Measurements from ENCODE around the gene ARMH1.

DNA sequence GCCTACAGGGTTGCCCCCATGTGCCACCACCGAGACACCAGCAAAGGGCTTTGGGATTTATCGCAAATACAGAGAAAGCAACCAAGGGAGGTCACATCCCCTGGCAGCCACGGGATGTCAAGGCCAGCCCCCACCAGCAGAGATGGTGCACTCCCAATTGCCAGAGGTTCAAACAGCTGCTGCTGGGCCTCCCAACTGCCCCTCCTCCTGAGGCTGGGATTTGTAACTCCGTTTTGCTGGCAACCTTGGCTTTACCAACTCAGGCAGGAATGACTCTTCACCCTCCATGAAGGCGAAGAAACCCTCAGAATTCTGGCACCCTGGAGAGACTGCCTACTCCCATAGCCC is 11.9 kb upstream of the ARMH1 start:
- TF ChIP-seq TAF1 (IDR thresholded peaks at IDR 0.05; ENCODE audit: low read depth), result no peak
- no peak for TF ChIP-seq TEAD4 (IDR thresholded peaks at IDR 0.05)
- TF ChIP-seq, protein P1, sequence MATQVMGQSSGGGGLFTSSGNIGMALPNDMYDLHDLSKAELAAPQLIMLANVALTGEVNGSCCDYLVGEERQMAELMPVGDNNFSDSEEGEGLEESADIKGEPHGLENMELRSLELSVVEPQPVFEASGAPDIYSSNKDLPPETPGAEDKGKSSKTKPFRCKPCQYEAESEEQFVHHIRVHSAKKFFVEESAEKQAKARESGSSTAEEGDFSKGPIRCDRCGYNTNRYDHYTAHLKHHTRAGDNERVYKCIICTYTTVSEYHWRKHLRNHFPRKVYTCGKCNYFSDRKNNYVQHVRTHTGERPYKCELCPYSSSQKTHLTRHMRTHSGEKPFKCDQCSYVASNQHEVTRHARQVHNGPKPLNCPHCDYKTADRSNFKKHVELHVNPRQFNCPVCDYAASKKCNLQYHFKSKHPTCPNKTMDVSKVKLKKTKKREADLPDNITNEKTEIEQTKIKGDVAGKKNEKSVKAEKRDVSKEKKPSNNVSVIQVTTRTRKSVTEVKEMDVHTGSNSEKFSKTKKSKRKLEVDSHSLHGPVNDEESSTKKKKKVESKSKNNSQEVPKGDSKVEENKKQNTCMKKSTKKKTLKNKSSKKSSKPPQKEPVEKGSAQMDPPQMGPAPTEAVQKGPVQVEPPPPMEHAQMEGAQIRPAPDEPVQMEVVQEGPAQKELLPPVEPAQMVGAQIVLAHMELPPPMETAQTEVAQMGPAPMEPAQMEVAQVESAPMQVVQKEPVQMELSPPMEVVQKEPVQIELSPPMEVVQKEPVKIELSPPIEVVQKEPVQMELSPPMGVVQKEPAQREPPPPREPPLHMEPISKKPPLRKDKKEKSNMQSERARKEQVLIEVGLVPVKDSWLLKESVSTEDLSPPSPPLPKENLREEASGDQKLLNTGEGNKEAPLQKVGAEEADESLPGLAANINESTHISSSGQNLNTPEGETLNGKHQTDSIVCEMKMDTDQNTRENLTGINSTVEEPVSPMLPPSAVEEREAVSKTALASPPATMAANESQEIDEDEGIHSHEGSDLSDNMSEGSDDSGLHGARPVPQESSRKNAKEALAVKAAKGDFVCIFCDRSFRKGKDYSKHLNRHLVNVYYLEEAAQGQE (IDR thresholded peaks at IDR 0.05; ENCODE audit: low read depth), result no peak
- TF ChIP-seq, protein P2, sequence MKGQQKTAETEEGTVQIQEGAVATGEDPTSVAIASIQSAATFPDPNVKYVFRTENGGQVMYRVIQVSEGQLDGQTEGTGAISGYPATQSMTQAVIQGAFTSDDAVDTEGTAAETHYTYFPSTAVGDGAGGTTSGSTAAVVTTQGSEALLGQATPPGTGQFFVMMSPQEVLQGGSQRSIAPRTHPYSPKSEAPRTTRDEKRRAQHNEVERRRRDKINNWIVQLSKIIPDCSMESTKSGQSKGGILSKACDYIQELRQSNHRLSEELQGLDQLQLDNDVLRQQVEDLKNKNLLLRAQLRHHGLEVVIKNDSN (IDR thresholded peaks at IDR 0.05), result no peak
- TF ChIP-seq, protein P3, sequence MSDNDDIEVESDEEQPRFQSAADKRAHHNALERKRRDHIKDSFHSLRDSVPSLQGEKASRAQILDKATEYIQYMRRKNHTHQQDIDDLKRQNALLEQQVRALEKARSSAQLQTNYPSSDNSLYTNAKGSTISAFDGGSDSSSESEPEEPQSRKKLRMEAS (IDR thresholded peaks at IDR 0.05), result no peak
- TF ChIP-seq NFIC (IDR thresholded peaks at IDR 0.05), result no peak
